Keratinocyte (primary cell): ENCODE results near the gene ZACN. TPM values are rescaled to one million over a fixed set of nuclear protein-coding genes. Genes with fewer than 3 reads are reported as not detected.

Experiments used
- DNase-seq: peaks from one replicate; pipeline ENCODE4 v3.0.0-alpha.2; 2011; ENCODE audit warnings: low read depth, missing footprints, low spot score
- FAIRE-seq: peaks from 2 replicates; lab custom pipeline; 2011; peaks lifted over from hg19 to GRCh38; lab: Jason Lieb, UNC
- H2AFZ ChIP-seq: 2 replicates; pipeline ENCODE4 v1.6.0; 2012; ENCODE audit warnings: low read length, control low read depth, inconsistent platforms; ENCODE audit not compliant: control insufficient read depth
- H3K27ac ChIP-seq: 2 replicates; pipeline ENCODE4 v1.5.1; 2011; ENCODE audit warnings: low read length; ENCODE audit not compliant: control insufficient read depth, insufficient read depth
- H3K27me3 ChIP-seq: 3 replicates; pipeline ENCODE4 v1.6.0; 2011; ENCODE audit warnings: low read length; ENCODE audit not compliant: control insufficient read depth, insufficient read depth; ENCODE audit errors: extremely low read depth
- H3K36me3 ChIP-seq, 2 experiments: 2 replicates in 1 of 2; 3 replicates in 1 of 2; pipeline ENCODE4 v1.5.1; 2011; ENCODE audit warnings: low read length in 2 of 2, mild to moderate bottlenecking in 1 of 2; ENCODE audit not compliant: control insufficient read depth in 2 of 2, insufficient read depth in 2 of 2; ENCODE audit errors: extremely low read depth in 1 of 2
- H3K4me1 ChIP-seq: 3 replicates; pipeline ENCODE4 v1.5.1; 2011; ENCODE audit warnings: low read length; ENCODE audit not compliant: control insufficient read depth, insufficient read depth; ENCODE audit errors: extremely low read depth
- H3K4me2 ChIP-seq: 3 replicates; pipeline ENCODE4 v1.6.0; 2011; ENCODE audit warnings: low read depth, low read length; ENCODE audit not compliant: control insufficient read depth, insufficient read depth; ENCODE audit errors: extremely low read depth
- H3K4me3 ChIP-seq, 3 experiments: fragments of 200-600 bp in 1 of 3; sonication (generic) in 1 of 3; 2 replicates in 2 of 3; 3 replicates in 1 of 3; pipeline ENCODE4 v1.5.1; 2011 to 2016; ENCODE audit warnings: low read length in 3 of 3, mild to moderate bottlenecking in 3 of 3, control low read depth in 2 of 3, inconsistent platforms in 1 of 3, low read depth in 1 of 3, mixed read lengths in 1 of 3, mixed run types in 1 of 3, moderate library complexity in 1 of 3; ENCODE audit not compliant: control insufficient read depth in 2 of 3, insufficient read depth in 2 of 3; ENCODE audit errors: extremely low read depth in 1 of 3
- H3K79me2 ChIP-seq: 2 replicates; pipeline ENCODE4 v1.6.0; 2012; ENCODE audit warnings: low read length; ENCODE audit not compliant: control insufficient read depth, insufficient read depth
- H3K9ac ChIP-seq: 3 replicates; pipeline ENCODE4 v1.6.0; 2011; ENCODE audit warnings: low read length; ENCODE audit not compliant: control insufficient read depth, insufficient read depth; ENCODE audit errors: extremely low read depth
- H3K9me1 ChIP-seq: 3 replicates; pipeline ENCODE4 v1.6.0; 2011; ENCODE audit warnings: low read length; ENCODE audit not compliant: control insufficient read depth, insufficient read depth; ENCODE audit errors: extremely low read depth
- H3K9me3 ChIP-seq: 2 replicates; pipeline ENCODE4 v1.5.1; 2012; ENCODE audit warnings: low read depth, low read length; ENCODE audit not compliant: control insufficient read depth
- H4K20me1 ChIP-seq: 3 replicates; pipeline ENCODE4 v1.6.0; 2011; ENCODE audit warnings: low read length; ENCODE audit not compliant: control insufficient read depth, insufficient read depth; ENCODE audit errors: extremely low read depth
- CTCF ChIP-seq, 3 experiments: IDR thresholded peaks in 1 of 3; conservative IDR thresholded peaks in 1 of 3; optimal IDR thresholded peaks in 1 of 3; 2 replicates in 2 of 3; 3 replicates in 1 of 3; pipeline versions ENCODE3 to v1.5.1; 2011; ENCODE audit warnings: low read length in 3 of 3, mild to moderate bottlenecking in 3 of 3, moderate library complexity in 2 of 3, control low read depth in 1 of 3, inconsistent platforms in 1 of 3; ENCODE audit not compliant: insufficient read depth in 2 of 3; ENCODE audit errors: extremely low read depth in 1 of 3
- EZH2 ChIP-seq: IDR thresholded peaks from one replicate; pipeline ENCODE4 v1.6.1; 2012; ENCODE audit warnings: inconsistent platforms, mild to moderate bottlenecking, low read length, moderate library complexity
- dilution Hi-C: fragments of 300-500 bp; cut with MboI; formaldehyde crosslinking; loops from one replicate; pipeline ENCODE4 v1.7.0; 2020; ENCODE audit warnings: low sequenced_read_pairs; ENCODE audit not compliant: extremely low pct_ligation_motif_present
- polyA plus RNA-seq, 5 experiments: library from polyadenylated mRNA; depleted of rRNA in 3 of 5; stranded (reverse) in 3 of 5; stranded (forward) in 1 of 5; unstranded in 1 of 5; fragments of >200 nt; gene quantifications; 1 replicate in 1 of 5; 2 replicates in 3 of 5; 3 replicates in 1 of 5; pipeline versions ENCODE4 v1.2.1 to v1.2.3, GENCODE V29; 2011 to 2012; ENCODE audit warnings: missing spikeins in 2 of 5, low read depth in 1 of 5, low replicate concordance in 1 of 5

Gene ZACN
- polyA plus RNA-seq, 1 donor (not counting 4 experiments of a cell fraction or from before 2014, with no cell fraction given), result not detected

DNA sequence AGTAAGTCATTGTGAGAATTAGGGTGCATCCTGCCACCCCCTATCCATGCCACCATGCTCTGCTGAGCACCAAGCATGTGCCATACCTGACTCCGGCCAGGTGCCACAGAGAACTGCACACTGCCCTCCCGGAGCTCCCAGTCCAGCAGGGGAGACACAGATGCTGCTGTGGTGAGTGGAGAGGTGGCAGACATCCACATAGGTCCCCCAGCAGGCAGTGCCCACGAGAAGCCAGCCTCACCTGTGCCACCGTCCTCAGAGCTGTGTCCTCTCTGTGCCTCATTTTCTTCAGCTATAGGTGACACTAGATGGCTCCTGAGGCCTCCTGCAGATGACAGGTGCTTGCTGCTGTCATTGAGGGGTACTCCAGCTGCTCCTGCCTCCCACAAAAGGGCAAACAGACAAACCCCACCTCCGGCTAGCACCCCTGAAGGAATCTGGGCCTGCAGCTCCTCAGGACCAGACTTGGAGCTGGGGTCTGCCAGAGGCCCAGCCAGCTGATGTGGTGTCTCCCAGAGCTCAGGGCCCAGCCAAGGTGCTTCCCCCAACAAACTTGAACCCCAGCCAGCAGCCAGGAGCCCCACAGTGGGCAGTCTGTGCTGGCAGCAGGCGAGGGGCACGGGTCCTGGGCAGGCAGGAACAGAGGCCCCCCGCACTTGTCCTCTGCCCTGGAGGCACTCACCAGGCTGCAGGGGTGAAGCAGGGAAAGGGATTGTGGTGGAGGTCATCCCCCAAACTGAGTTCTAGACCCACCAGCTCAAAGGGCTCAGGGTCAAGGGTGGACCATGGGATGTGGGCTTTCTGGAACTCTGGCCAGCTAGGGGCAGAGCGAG, 45.0 kb downstream of the ZACN start:
- TF ChIP-seq CTCF (optimal IDR thresholded peaks at IDR 0.05 in 1 of 3, IDR thresholded peaks at IDR 0.05 in 1 of 3, conservative IDR thresholded peaks at IDR 0.05 in 1 of 3; ENCODE audit: extremely low read depth in 1 of 3, insufficient read depth in 2 of 3, low read length in 3 of 3) (no peak), EZH2 (no peak)
- Histone ChIP-seq H3K4me2 (no peak overlapping the region), H3K4me3 (no peak overlapping the region), H3K9me3 (no peaks in the 10 kb centered on the region), H4K20me1 (no peaks in the 10 kb centered on the region), H3K4me1 (peaks cover 3% of the 10 kb centered on the region), H3K27me3 (peaks cover 5% of the 10 kb centered on the region), H3K9ac (no peak overlapping the region), H3K27ac (no peak overlapping the region), H3K79me2 (no peaks in the 10 kb centered on the region), H2AFZ (no peak overlapping the region), H3K36me3 (no peaks in the 10 kb centered on the region), H3K9me1 (no peaks in the 10 kb centered on the region)
- DNase-seq, result no peak
- dilution Hi-C loops, result no loop called here
- no peak for FAIRE-seq

DNA sequence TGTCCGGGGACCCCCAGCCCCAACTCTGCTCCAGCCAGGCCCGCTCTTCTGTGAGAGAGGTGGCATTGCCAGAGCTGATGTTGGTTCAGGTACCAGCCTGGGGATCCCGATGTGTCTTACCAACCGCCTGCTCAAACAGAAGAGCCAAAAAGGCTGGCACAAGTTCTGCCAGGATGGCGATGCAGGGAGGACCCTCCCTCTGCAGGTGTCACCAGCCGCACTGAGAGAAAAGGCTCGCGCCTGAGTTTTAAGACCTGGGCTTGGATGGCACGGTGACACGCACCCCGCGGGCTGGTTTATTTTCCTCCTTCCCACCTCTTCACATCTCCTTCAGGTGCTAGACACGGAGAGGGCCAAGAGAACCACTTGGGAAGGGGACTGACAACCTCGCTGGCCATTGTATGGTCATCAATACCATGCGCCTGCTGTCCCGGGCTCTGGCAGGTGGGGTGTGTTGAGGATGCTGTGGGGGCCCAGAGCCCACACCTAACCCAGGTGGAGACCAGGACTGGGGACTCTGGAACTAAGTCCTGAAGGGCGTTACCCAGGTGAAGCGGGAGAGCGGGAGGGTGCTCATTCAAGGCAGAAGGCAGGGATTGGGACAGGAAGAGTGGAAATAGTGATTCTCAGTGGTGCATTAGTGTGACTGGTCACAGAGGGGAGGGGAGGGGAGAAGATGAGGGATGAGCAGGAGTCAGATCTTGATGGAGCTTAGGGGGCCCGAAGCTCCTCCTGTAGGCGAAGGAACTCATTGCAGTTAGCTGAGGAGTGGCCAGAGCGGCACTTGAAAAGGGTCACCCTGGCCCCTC, 45.8 kb downstream of the ZACN start:
- dilution Hi-C loops, result no loop called here
- no peak overlapping the region for H3K27ac ChIP-seq
- TF ChIP-seq CTCF (optimal IDR thresholded peaks at IDR 0.05 in 1 of 3, IDR thresholded peaks at IDR 0.05 in 1 of 3, conservative IDR thresholded peaks at IDR 0.05 in 1 of 3; ENCODE audit: extremely low read depth in 1 of 3, insufficient read depth in 2 of 3, low read length in 3 of 3) (peak; percentile 20 to 39 (median 22)), EZH2 (no peak)
- no peaks in the 10 kb centered on the region for H4K20me1 ChIP-seq
- H3K36me3 ChIP-seq, result no peaks in the 10 kb centered on the region
- no peaks in the 10 kb centered on the region for H3K9me1 ChIP-seq
- H3K4me2 ChIP-seq, result no peak overlapping the region
- no peak overlapping the region for H3K9ac ChIP-seq
- no peaks in the 10 kb centered on the region for H3K9me3 ChIP-seq
- FAIRE-seq (no peak), DNase-seq (no peak)
- H3K27me3 ChIP-seq, result peaks cover 5% of the 10 kb centered on the region
- H3K4me1 ChIP-seq, result peaks cover 3% of the 10 kb centered on the region
- no peak overlapping the region for H3K4me3 ChIP-seq
- no peaks in the 10 kb centered on the region for H3K79me2 ChIP-seq
- H2AFZ ChIP-seq, result no peak overlapping the region
